ENCODE data around the gene GRHL1.

DNA sequence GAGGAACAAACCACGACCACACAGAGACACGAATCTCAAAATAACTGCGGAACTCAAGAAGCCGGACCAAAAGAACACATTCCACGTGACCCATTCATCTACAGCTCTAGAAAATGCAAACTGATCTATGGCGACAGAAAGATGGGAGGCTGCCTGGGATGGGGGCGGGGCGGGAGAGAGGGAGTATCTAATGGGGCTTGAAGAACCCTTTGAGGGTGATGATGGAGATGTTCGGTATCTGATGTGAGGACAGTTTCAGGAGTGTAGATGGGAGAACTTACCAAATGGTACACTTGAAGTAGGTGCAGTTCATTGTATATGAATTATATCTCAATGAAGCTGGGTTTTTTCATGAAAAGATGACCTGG is 57.3 kb downstream of the GRHL1 start:
- no peak for TF ChIP-seq EZH2 (IDR thresholded peaks at IDR 0.05; ENCODE audit: borderline replicate concordance, low read depth, low read length, severe bottlenecking)
- TF ChIP-seq POLR2A (IDR thresholded peaks at IDR 0.05; ENCODE audit: low read depth, low read length), result no peak
- TF ChIP-seq, protein P1, sequence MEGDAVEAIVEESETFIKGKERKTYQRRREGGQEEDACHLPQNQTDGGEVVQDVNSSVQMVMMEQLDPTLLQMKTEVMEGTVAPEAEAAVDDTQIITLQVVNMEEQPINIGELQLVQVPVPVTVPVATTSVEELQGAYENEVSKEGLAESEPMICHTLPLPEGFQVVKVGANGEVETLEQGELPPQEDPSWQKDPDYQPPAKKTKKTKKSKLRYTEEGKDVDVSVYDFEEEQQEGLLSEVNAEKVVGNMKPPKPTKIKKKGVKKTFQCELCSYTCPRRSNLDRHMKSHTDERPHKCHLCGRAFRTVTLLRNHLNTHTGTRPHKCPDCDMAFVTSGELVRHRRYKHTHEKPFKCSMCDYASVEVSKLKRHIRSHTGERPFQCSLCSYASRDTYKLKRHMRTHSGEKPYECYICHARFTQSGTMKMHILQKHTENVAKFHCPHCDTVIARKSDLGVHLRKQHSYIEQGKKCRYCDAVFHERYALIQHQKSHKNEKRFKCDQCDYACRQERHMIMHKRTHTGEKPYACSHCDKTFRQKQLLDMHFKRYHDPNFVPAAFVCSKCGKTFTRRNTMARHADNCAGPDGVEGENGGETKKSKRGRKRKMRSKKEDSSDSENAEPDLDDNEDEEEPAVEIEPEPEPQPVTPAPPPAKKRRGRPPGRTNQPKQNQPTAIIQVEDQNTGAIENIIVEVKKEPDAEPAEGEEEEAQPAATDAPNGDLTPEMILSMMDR (IDR thresholded peaks at IDR 0.05; ENCODE audit: extremely low read depth in 1 of 2, insufficient read depth in 1 of 2, low read depth in 1 of 2, low read length in 2 of 2), result no peak

Measured in endothelial cell of umbilical vein (primary cell).